ENCODE data around the gene HIC2.
"Not testable (repeated sequence)": the region's sequence is repeated elsewhere in the genome, so short reads cannot be mapped to it uniquely, and the experiment has no call there.

DNA sequence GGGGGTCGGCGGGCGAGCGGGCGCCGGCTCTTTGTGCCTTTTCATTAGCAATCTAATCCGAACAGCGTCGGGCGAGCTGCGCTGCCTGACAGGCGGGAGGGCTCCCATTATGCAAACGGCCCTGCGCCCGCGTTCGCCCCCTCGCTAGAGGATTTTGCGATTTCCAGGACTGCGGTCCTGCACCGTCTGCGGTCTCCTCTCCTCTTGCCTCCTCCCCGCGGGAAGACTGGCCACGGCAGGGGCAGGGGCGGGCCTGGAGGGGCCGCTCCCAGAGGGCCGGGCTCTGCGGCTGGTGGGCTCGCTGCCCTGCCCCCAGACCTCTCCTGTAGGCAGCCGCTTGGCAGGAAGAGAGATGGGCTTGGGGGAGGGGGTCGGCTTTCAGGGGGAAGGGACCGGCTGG, 682 bp downstream of the HIC2 start:
- TF ChIP-seq, protein P1, sequence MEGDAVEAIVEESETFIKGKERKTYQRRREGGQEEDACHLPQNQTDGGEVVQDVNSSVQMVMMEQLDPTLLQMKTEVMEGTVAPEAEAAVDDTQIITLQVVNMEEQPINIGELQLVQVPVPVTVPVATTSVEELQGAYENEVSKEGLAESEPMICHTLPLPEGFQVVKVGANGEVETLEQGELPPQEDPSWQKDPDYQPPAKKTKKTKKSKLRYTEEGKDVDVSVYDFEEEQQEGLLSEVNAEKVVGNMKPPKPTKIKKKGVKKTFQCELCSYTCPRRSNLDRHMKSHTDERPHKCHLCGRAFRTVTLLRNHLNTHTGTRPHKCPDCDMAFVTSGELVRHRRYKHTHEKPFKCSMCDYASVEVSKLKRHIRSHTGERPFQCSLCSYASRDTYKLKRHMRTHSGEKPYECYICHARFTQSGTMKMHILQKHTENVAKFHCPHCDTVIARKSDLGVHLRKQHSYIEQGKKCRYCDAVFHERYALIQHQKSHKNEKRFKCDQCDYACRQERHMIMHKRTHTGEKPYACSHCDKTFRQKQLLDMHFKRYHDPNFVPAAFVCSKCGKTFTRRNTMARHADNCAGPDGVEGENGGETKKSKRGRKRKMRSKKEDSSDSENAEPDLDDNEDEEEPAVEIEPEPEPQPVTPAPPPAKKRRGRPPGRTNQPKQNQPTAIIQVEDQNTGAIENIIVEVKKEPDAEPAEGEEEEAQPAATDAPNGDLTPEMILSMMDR (IDR thresholded peaks at IDR 0.05), result not testable (repeated sequence)
- not testable (repeated sequence) for TF ChIP-seq POLR2A (IDR thresholded peaks at IDR 0.05; ENCODE audit: low read depth); EP300 (IDR thresholded peaks at IDR 0.05); POLR2AphosphoS5 (IDR thresholded peaks at IDR 0.05)

Data from esophagus muscularis mucosa (tissue), 4 donors.